ENCODE measurements around the gene SH2B2. TPM values are rescaled to one million over a fixed set of nuclear protein-coding genes. Genes with fewer than 3 reads are reported as not detected.
A peak's percentile ranks its signal among the peaks of the same experiment; 100 is the strongest.

SH2B2 gene
- total RNA-seq, 1 experiment from 2014 or later = 14.7 TPM

GRCh38 chr7:102300643-102301221 is 14.1 kb downstream of the SH2B2 start (continued):
- TF ChIP-seq FOXP1 (CRISPR knock-in tag; IDR thresholded peaks at IDR 0.05; ENCODE audit: borderline replicate concordance) (peak; percentile 99), GRHL2 (CRISPR knock-in tag; IDR thresholded peaks at IDR 0.05; ENCODE audit: insufficient replicate concordance, severe bottlenecking) (no peak), CBFB (CRISPR knock-in tag; IDR thresholded peaks at IDR 0.05; ENCODE audit: low read depth) (0 out of 2 replicates have a peak, but pooled peaks have one; percentile 36), EMX1 (CRISPR knock-in tag; IDR thresholded peaks at IDR 0.05) (no peak), OVOL2 (CRISPR knock-in tag; IDR thresholded peaks at IDR 0.05; ENCODE audit: borderline replicate concordance) (no peak), ESRRA (CRISPR knock-in tag; IDR thresholded peaks at IDR 0.05; ENCODE audit: borderline replicate concordance) (peak; percentile 79; the same call in 1 of the 2 replicates), ZNF425 (CRISPR knock-in tag; conservative IDR thresholded peaks at IDR 0.05) (no peak), HMGA2 (CRISPR knock-in tag; IDR thresholded peaks at IDR 0.05) (no peak), MXD4 (CRISPR knock-in tag; IDR thresholded peaks at IDR 0.05; ENCODE audit: borderline replicate concordance) (no peak), SMAD4 (CRISPR knock-in tag; IDR thresholded peaks at IDR 0.05) (no peak), GTF2I (CRISPR knock-in tag; conservative IDR thresholded peaks at IDR 0.05) (no peak), ATF6 (CRISPR knock-in tag; IDR thresholded peaks at IDR 0.05) (no peak), MYBL2 (CRISPR knock-in tag; IDR thresholded peaks at IDR 0.05) (no peak; the same call in 1 of the 2 replicates), ZBTB43 (CRISPR knock-in tag; IDR thresholded peaks at IDR 0.05) (peak; percentile 64; the same call in 1 of the 2 replicates), PRDM15 (CRISPR knock-in tag; IDR thresholded peaks at IDR 0.05) (0 out of 2 replicates have a peak, but pooled peaks have one; percentile 14), HMGXB4 (CRISPR knock-in tag; IDR thresholded peaks at IDR 0.05) (peak; percentile 98), SP1 (CRISPR knock-in tag; conservative IDR thresholded peaks at IDR 0.05) (peak; percentile 51; the same call in 1 of the 2 replicates), ZNF317 (CRISPR knock-in tag; IDR thresholded peaks at IDR 0.05; ENCODE audit: borderline replicate concordance, low read depth) (no peak; the same call in 1 of the 2 replicates), NFYB (CRISPR knock-in tag; conservative IDR thresholded peaks at IDR 0.05; ENCODE audit: low read depth) (peak; percentile 49; the same call in 1 of the 2 replicates), TP53 (CRISPR knock-in tag; IDR thresholded peaks at IDR 0.05) (peak; percentile 75; the same call in 1 of the 2 replicates), ZNF138 (CRISPR knock-in tag; conservative IDR thresholded peaks at IDR 0.05) (no peak)
- TF ChIP-seq, protein P1, sequence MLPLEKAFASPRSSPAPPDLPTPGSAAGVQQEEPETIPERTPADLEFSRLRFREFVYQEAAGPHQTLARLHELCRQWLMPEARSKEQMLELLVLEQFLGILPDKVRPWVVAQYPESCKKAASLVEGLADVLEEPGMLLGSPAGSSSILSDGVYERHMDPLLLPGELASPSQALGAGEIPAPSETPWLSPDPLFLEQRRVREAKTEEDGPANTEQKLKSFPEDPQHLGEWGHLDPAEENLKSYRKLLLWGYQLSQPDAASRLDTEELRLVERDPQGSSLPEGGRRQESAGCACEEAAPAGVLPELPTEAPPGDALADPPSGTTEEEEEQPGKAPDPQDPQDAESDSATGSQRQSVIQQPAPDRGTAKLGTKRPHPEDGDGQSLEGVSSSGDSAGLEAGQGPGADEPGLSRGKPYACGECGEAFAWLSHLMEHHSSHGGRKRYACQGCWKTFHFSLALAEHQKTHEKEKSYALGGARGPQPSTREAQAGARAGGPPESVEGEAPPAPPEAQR (CRISPR knock-in tag; IDR thresholded peaks at IDR 0.05) = no peak
- TF ChIP-seq, protein P2, sequence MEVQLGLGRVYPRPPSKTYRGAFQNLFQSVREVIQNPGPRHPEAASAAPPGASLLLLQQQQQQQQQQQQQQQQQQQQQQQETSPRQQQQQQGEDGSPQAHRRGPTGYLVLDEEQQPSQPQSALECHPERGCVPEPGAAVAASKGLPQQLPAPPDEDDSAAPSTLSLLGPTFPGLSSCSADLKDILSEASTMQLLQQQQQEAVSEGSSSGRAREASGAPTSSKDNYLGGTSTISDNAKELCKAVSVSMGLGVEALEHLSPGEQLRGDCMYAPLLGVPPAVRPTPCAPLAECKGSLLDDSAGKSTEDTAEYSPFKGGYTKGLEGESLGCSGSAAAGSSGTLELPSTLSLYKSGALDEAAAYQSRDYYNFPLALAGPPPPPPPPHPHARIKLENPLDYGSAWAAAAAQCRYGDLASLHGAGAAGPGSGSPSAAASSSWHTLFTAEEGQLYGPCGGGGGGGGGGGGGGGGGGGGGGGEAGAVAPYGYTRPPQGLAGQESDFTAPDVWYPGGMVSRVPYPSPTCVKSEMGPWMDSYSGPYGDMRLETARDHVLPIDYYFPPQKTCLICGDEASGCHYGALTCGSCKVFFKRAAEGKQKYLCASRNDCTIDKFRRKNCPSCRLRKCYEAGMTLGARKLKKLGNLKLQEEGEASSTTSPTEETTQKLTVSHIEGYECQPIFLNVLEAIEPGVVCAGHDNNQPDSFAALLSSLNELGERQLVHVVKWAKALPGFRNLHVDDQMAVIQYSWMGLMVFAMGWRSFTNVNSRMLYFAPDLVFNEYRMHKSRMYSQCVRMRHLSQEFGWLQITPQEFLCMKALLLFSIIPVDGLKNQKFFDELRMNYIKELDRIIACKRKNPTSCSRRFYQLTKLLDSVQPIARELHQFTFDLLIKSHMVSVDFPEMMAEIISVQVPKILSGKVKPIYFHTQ (CRISPR knock-in tag; IDR thresholded peaks at IDR 0.05) = no peak
